ENCODE results near the gene METTL22.

Gene METTL22

GRCh38 chr16:8614435-8615029 lies 7.0 kb upstream of the METTL22 start:
- DNase-seq (ENCODE audit: low read depth) = no peak
- no peak for TF ChIP-seq CTCF (conservative IDR thresholded peaks at IDR 0.05; ENCODE audit: low read depth, low read length)

GRCh38 chr16:8619671-8620370 lies 1.7 kb upstream of the METTL22 start:
- no peak for TF ChIP-seq CTCF (conservative IDR thresholded peaks at IDR 0.05; ENCODE audit: low read depth, low read length)
- H3K4me3 ChIP-seq (ENCODE audit: low read length) = no peak overlapping the region

More at GRCh38 chr16:8614435-8615029, 7.0 kb upstream of the METTL22 start:
- no peak overlapping the region for H3K4me3 ChIP-seq (ENCODE audit: low read length)

GRCh38 chr16:8620535-8620934 lies 963 bp upstream of the METTL22 start:
- DNase-seq (ENCODE audit: low read depth) = no peak
- H3K4me3 ChIP-seq (ENCODE audit: low read length) = no peak overlapping the region
- no peak for TF ChIP-seq CTCF (conservative IDR thresholded peaks at IDR 0.05; ENCODE audit: low read depth, low read length)

More at GRCh38 chr16:8619671-8620370, 1.7 kb upstream of the METTL22 start:
- DNase-seq (ENCODE audit: low read depth) = no peak

- TF ChIP-seq CTCF (conservative IDR thresholded peaks at IDR 0.05; ENCODE audit: low read depth, low read length) = no peak
- DNase-seq (ENCODE audit: low read depth) = no peak
- H3K4me3 ChIP-seq (ENCODE audit: low read length) = peak overlapping the region; percentile 100
Measured at GRCh38 chr16:8621222-8621571, 301 bp upstream of the METTL22 start.

GRCh38 chr16:8622315-8622656 lies 788 bp downstream of the METTL22 start:
- H3K4me3 ChIP-seq (ENCODE audit: low read length) = peak overlapping the region; percentile 100
- TF ChIP-seq CTCF (conservative IDR thresholded peaks at IDR 0.05; ENCODE audit: low read depth, low read length) = no peak
- DNase-seq (ENCODE audit: low read depth) = no peak

GRCh38 chr16:8623634-8624033 lies 2.1 kb downstream of the METTL22 start:
- H3K4me3 ChIP-seq (ENCODE audit: low read length) = no peak overlapping the region
- no peak for TF ChIP-seq CTCF (conservative IDR thresholded peaks at IDR 0.05; ENCODE audit: low read depth, low read length)
- DNase-seq (ENCODE audit: low read depth) = no peak

- H3K4me3 ChIP-seq (ENCODE audit: low read length) = no peak overlapping the region
- no peak for TF ChIP-seq CTCF (conservative IDR thresholded peaks at IDR 0.05; ENCODE audit: low read depth, low read length)
Measured at GRCh38 chr16:8625491-8626087, 4.1 kb downstream of the METTL22 start.

More at GRCh38 chr16:8625491-8626087, 4.1 kb downstream of the METTL22 start:
- DNase-seq (ENCODE audit: low read depth) = no peak
